ENCODE data around the gene EBLN1. TPM values are rescaled to one million over a fixed set of nuclear protein-coding genes. Genes with fewer than 3 reads are reported as not detected.

The EBLN1 gene
- total and polyA plus RNA-seq, 2 of the 13 experiments (the other 11 are each of a cell fraction or from before 2014, with no cell fraction given), result not detected

DNA sequence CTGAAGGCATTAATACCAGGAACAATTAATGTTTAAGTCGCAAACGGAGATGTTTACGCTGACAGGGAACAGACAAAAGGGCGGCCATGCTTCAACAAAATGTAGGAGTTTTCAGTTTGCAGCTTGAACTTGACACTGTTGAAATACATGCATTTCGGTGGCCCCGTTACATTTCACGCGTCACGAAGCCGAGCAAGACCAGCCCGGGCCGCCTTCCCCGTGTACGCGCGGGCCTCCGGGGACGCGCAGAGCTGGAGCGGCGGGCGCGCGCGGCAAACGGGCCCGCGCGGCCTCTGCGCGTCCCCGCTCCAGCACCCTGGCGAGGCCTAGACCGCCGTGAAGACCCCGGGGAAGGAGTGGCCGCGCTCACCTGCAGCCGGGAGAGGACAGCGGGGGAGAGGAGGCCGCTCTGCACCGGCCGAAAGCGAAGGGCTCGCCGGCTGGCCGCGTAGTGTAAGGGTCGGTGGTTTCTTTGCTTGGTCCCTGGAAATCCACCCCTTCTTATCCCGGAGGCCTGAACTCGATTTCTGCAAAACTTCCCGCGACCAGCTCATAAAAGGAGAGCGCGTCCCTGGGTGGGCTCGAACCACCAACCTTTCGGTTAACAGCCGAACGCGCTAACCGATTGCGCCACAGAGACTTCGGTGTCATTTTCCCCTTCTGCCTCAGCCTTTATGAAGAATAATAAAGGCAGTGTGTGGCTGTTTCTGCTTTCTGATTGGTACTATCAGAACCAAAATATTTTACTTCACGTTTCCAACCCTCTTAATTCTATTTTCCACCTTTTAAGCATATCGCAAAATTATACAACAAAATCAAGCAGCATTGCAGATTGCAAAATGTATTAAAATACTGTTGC is 11.4 kb upstream of the EBLN1 start (continued):
- TF ChIP-seq, protein P1, sequence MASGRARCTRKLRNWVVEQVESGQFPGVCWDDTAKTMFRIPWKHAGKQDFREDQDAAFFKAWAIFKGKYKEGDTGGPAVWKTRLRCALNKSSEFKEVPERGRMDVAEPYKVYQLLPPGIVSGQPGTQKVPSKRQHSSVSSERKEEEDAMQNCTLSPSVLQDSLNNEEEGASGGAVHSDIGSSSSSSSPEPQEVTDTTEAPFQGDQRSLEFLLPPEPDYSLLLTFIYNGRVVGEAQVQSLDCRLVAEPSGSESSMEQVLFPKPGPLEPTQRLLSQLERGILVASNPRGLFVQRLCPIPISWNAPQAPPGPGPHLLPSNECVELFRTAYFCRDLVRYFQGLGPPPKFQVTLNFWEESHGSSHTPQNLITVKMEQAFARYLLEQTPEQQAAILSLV (CRISPR knock-in tag; IDR thresholded peaks at IDR 0.05; ENCODE audit: borderline replicate concordance), result peak; percentile 58; the same call in 1 of the 2 replicates
- no peak for TF ChIP-seq ZNF720 (CRISPR knock-in tag; IDR thresholded peaks at IDR 0.05)
- TF ChIP-seq ZNF724P (CRISPR knock-in tag; IDR thresholded peaks at IDR 0.05; ENCODE audit: borderline replicate concordance), result no peak
- TF ChIP-seq MBD4 (IDR thresholded peaks at IDR 0.05; ENCODE audit: borderline replicate concordance, low read length), result no peak
- TF ChIP-seq ZNF761 (CRISPR knock-in tag; conservative IDR thresholded peaks at IDR 0.05), result 0 out of 2 replicates have a peak, but pooled peaks have one; percentile 47
- TF ChIP-seq, protein P2, sequence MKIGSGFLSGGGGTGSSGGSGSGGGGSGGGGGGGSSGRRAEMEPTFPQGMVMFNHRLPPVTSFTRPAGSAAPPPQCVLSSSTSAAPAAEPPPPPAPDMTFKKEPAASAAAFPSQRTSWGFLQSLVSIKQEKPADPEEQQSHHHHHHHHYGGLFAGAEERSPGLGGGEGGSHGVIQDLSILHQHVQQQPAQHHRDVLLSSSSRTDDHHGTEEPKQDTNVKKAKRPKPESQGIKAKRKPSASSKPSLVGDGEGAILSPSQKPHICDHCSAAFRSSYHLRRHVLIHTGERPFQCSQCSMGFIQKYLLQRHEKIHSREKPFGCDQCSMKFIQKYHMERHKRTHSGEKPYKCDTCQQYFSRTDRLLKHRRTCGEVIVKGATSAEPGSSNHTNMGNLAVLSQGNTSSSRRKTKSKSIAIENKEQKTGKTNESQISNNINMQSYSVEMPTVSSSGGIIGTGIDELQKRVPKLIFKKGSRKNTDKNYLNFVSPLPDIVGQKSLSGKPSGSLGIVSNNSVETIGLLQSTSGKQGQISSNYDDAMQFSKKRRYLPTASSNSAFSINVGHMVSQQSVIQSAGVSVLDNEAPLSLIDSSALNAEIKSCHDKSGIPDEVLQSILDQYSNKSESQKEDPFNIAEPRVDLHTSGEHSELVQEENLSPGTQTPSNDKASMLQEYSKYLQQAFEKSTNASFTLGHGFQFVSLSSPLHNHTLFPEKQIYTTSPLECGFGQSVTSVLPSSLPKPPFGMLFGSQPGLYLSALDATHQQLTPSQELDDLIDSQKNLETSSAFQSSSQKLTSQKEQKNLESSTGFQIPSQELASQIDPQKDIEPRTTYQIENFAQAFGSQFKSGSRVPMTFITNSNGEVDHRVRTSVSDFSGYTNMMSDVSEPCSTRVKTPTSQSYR (CRISPR knock-in tag; IDR thresholded peaks at IDR 0.05; ENCODE audit: borderline replicate concordance), result no peak
- no peak for TF ChIP-seq MED8 (CRISPR knock-in tag; IDR thresholded peaks at IDR 0.05; ENCODE audit: insufficient replicate concordance)
- peak; percentile 41; the same call in 1 of the 2 replicates for TF ChIP-seq NR2C2 (CRISPR knock-in tag; IDR thresholded peaks at IDR 0.05; ENCODE audit: borderline replicate concordance)
- no peak for TF ChIP-seq REXO4 (CRISPR knock-in tag; IDR thresholded peaks at IDR 0.05; ENCODE audit: borderline replicate concordance)
- no peak for TF ChIP-seq AGO1 (IDR thresholded peaks at IDR 0.05; ENCODE audit: low read depth, low read length, poor library complexity, severe bottlenecking)
- TF ChIP-seq CENPT (CRISPR knock-in tag; IDR thresholded peaks at IDR 0.05; ENCODE audit: low read depth), result no peak
- TF ChIP-seq ZNF772 (CRISPR knock-in tag; IDR thresholded peaks at IDR 0.05), result peak; percentile 72; the same call in 1 of the 2 replicates
- no peak for TF ChIP-seq TCF12 (IDR thresholded peaks at IDR 0.05)
- 0 out of 2 replicates have a peak, but pooled peaks have one; percentile 61 for TF ChIP-seq TCF12 (CRISPR knock-in tag; IDR thresholded peaks at IDR 0.05)
- peak; percentile 44; the same call in 1 of the 2 replicates for TF ChIP-seq ZNF768 (CRISPR knock-in tag; IDR thresholded peaks at IDR 0.05)
- no peak for TF ChIP-seq RORA (CRISPR knock-in tag; IDR thresholded peaks at IDR 0.05)
- TF ChIP-seq, protein P3, sequence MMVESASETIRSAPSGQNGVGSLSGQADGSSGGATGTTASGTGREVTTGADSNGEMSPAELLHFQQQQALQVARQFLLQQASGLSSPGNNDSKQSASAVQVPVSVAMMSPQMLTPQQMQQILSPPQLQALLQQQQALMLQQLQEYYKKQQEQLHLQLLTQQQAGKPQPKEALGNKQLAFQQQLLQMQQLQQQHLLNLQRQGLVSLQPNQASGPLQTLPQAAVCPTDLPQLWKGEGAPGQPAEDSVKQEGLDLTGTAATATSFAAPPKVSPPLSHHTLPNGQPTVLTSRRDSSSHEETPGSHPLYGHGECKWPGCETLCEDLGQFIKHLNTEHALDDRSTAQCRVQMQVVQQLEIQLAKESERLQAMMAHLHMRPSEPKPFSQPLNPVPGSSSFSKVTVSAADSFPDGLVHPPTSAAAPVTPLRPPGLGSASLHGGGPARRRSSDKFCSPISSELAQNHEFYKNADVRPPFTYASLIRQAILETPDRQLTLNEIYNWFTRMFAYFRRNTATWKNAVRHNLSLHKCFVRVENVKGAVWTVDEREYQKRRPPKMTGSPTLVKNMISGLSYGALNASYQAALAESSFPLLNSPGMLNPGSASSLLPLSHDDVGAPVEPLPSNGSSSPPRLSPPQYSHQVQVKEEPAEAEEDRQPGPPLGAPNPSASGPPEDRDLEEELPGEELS (CRISPR knock-in tag; IDR thresholded peaks at IDR 0.05), result peak; percentile 47
- no peak for TF ChIP-seq RFXANK (CRISPR knock-in tag; IDR thresholded peaks at IDR 0.05)
- TF ChIP-seq NKX3-1 (CRISPR knock-in tag; IDR thresholded peaks at IDR 0.05), result peak; percentile 74
- peak; percentile 80; the same call in 1 of the 2 replicates for TF ChIP-seq MTA1 (CRISPR knock-in tag; IDR thresholded peaks at IDR 0.05; ENCODE audit: borderline replicate concordance)
- TF ChIP-seq ZNF510 (CRISPR knock-in tag; IDR thresholded peaks at IDR 0.05; ENCODE audit: low read depth), result 0 out of 2 replicates have a peak, but pooled peaks have one; percentile 33
- TF ChIP-seq NCOA5 (CRISPR knock-in tag; IDR thresholded peaks at IDR 0.05), result no peak
- TF ChIP-seq HOXA7 (CRISPR knock-in tag; IDR thresholded peaks at IDR 0.05), result no peak
- no peak for TF ChIP-seq ZNF567 (CRISPR knock-in tag; IDR thresholded peaks at IDR 0.05; ENCODE audit: borderline replicate concordance)
- no peak for TF ChIP-seq ZNF777 (CRISPR knock-in tag; IDR thresholded peaks at IDR 0.05)
